GM12891 (cell line): ENCODE results near the gene ERBB2.
"Not testable (repeated sequence)": the region's sequence is repeated elsewhere in the genome, so short reads cannot be mapped to it uniquely, and the experiment has no call there.

Experiments used
- DNase-seq: peaks from one replicate; pipeline ENCODE4 v3.0.0; 2011; ENCODE audit warnings: low spot score; ENCODE audit not compliant: insufficient read length
- FAIRE-seq: peaks from 2 replicates; lab custom pipeline; 2011; peaks lifted over from hg19 to GRCh38; lab: Jason Lieb, UNC
- PAX5 ChIP-seq: IDR thresholded peaks from 2 replicates; pipeline ENCODE4 v1.6.1; 2011; ENCODE audit warnings: low read length, moderate library complexity, mild to moderate bottlenecking; ENCODE audit not compliant: insufficient read depth, severe bottlenecking
- POLR2A ChIP-seq: IDR thresholded peaks from 2 replicates; pipeline ENCODE4 v1.6.1; 2011; ENCODE audit warnings: low read depth, low read length, control low read depth
- POLR2AphosphoS5 ChIP-seq: IDR thresholded peaks from 2 replicates; pipeline ENCODE4 v1.6.1; 2011; ENCODE audit warnings: low read depth, low read length, control low read depth
- POU2F2 ChIP-seq: IDR thresholded peaks from 2 replicates; pipeline ENCODE4 v1.6.1; 2011; ENCODE audit warnings: low read depth, mild to moderate bottlenecking, control low read depth, low read length, moderate library complexity
- SPI1 ChIP-seq: IDR thresholded peaks from 2 replicates; pipeline ENCODE4 v1.6.1; 2011; ENCODE audit warnings: low read depth, low read length, control low read depth
- TAF1 ChIP-seq: IDR thresholded peaks from 2 replicates; pipeline ENCODE4 v1.6.1; 2011; ENCODE audit warnings: low read depth, low read length, control low read depth

Gene ERBB2

GRCh38 chr17:39688945-39689344 is 10.9 kb upstream of the ERBB2 start:
- TF ChIP-seq POU2F2 (no peak), TAF1 (no peak), POLR2A (no peak), PAX5 (no peak), SPI1 (no peak), POLR2AphosphoS5 (no peak)
- FAIRE-seq (no peak), DNase-seq (no peak)

GRCh38 chr17:39694593-39694992 is 5.3 kb upstream of the ERBB2 start:
- no peak for DNase-seq
- TF ChIP-seq POLR2A (no peak), POU2F2 (no peak), SPI1 (no peak), PAX5 (no peak)

GRCh38 chr17:39695089-39695474 is 4.8 kb upstream of the ERBB2 start:
- TF ChIP-seq PAX5 (no peak), POLR2A (no peak), TAF1 (no peak), POU2F2 (no peak), POLR2AphosphoS5 (no peak), SPI1 (no peak)
- FAIRE-seq (no peak), DNase-seq (no peak)

More at GRCh38 chr17:39694593-39694992, 5.3 kb upstream of the ERBB2 start:
- FAIRE-seq: no peak

GRCh38 chr17:39696731-39697130 is 3.1 kb upstream of the ERBB2 start:
- FAIRE-seq: no peak

GRCh38 chr17:39697961-39698360 is 1.9 kb upstream of the ERBB2 start:
- DNase-seq (no peak), FAIRE-seq (no peak)
- no peak for TF ChIP-seq POU2F2
- no peak for TF ChIP-seq TAF1
- TF ChIP-seq PAX5: no peak
- no peak for TF ChIP-seq SPI1
- TF ChIP-seq POLR2A: no peak
- TF ChIP-seq POLR2AphosphoS5: no peak

More at GRCh38 chr17:39696731-39697130, 3.1 kb upstream of the ERBB2 start:
- TF ChIP-seq POLR2AphosphoS5: no peak
- TF ChIP-seq PAX5: no peak
- TF ChIP-seq POU2F2: no peak
- TF ChIP-seq POLR2A: no peak
- TF ChIP-seq SPI1: no peak
- no peak for TF ChIP-seq TAF1
- DNase-seq: no peak

GRCh38 chr17:39699157-39699817 is 577 bp upstream of the ERBB2 start:
- not testable (repeated sequence) for FAIRE-seq, DNase-seq

GRCh38 chr17:39700148-39700987 is 504 bp downstream of the ERBB2 start:
- no peak for FAIRE-seq
- DNase-seq: no peak
- TF ChIP-seq PAX5: no peak
- TF ChIP-seq POLR2A: no peak
- TF ChIP-seq TAF1: no peak
- TF ChIP-seq POLR2AphosphoS5: no peak
- TF ChIP-seq SPI1: no peak
- no peak for TF ChIP-seq POU2F2

- no peak for FAIRE-seq
- DNase-seq: no peak
Observed at GRCh38 chr17:39701012-39701783, 1.3 kb downstream of the ERBB2 start.

GRCh38 chr17:39701784-39702422 is 2.0 kb downstream of the ERBB2 start:
- no peak for DNase-seq
- TF ChIP-seq POLR2A (no peak), SPI1 (no peak), POU2F2 (no peak), PAX5 (no peak), POLR2AphosphoS5 (no peak), TAF1 (no peak)
- no peak for FAIRE-seq

More at GRCh38 chr17:39701012-39701783, 1.3 kb downstream of the ERBB2 start:
- TF ChIP-seq POU2F2: no peak
- TF ChIP-seq POLR2A: no peak
- TF ChIP-seq PAX5: no peak
- no peak for TF ChIP-seq TAF1
- no peak for TF ChIP-seq POLR2AphosphoS5
- TF ChIP-seq SPI1: no peak
